OCI-LY1 (cell line): ENCODE measurements around the gene LRRC9.

ENCODE experiments used
- H2AFZ ChIP-seq: fragments of 200-600 bp; sonication (generic), shearing (Covaris generic); 2 replicates; pipeline ENCODE4 v1.6.0; 2014; ENCODE audit warnings: antibody characterized with exemption, mild to moderate bottlenecking, low read length
- H3F3A ChIP-seq: fragments of 200-600 bp; sonication (generic), shearing (Covaris generic); 2 replicates; pipeline ENCODE4 v1.6.0; 2014; ENCODE audit warnings: mild to moderate bottlenecking, antibody characterized with exemption, low read length, moderate library complexity; ENCODE audit not compliant: insufficient read depth
- H3K27ac ChIP-seq: fragments of 200-600 bp; sonication (generic); 2 replicates; pipeline ENCODE4 v1.5.1; 2014; ENCODE audit warnings: low read length, mixed run types, mild to moderate bottlenecking, low read depth; ENCODE audit not compliant: poor library complexity, severe bottlenecking
- H3K27me3 ChIP-seq: fragments of 200-600 bp; sonication (generic); 2 replicates; pipeline ENCODE4 v1.6.0; 2014; ENCODE audit warnings: antibody characterized with exemption, mild to moderate bottlenecking, low read length, moderate library complexity; ENCODE audit not compliant: insufficient read depth
- H3K36me3 ChIP-seq: fragments of 200-600 bp; sonication (generic); 2 replicates; pipeline ENCODE4 v1.6.1; 2014; ENCODE audit warnings: mild to moderate bottlenecking, antibody characterized with exemption, low read length, moderate library complexity, mixed read lengths; ENCODE audit not compliant: insufficient read depth
- H3K4me1 ChIP-seq: fragments of 200-600 bp; sonication (generic); 2 replicates; pipeline ENCODE4 v1.5.1; 2014; ENCODE audit warnings: mild to moderate bottlenecking, low read length, moderate library complexity; ENCODE audit not compliant: insufficient read depth, severe bottlenecking
- H3K4me2 ChIP-seq: fragments of 200-600 bp; sonication (generic), shearing (Covaris generic); 2 replicates; pipeline ENCODE4 v1.6.1; 2014; ENCODE audit warnings: low read length
- H3K4me3 ChIP-seq: fragments of 200-600 bp; sonication (generic); 2 replicates; pipeline ENCODE4 v1.5.1; 2014; ENCODE audit warnings: low read length, low read depth, mild to moderate bottlenecking, mixed read lengths; ENCODE audit not compliant: poor library complexity, severe bottlenecking
- H3K79me2 ChIP-seq: fragments of 200-600 bp; shearing (Covaris generic); 2 replicates; pipeline ENCODE4 v1.6.1; 2016; ENCODE audit warnings: mixed run types, low read length, mixed read lengths; ENCODE audit not compliant: insufficient read depth
- H3K9ac ChIP-seq: fragments of 200-600 bp; sonication (generic), shearing (Covaris generic); 2 replicates; pipeline ENCODE4 v1.6.1; 2014; ENCODE audit warnings: mild to moderate bottlenecking, low read length, mixed read lengths
- H3K9me2 ChIP-seq: fragments of 200-600 bp; sonication (generic), shearing (Covaris generic); 2 replicates; pipeline ENCODE4 v1.6.1; 2014; ENCODE audit warnings: low read depth, mild to moderate bottlenecking, low read length, mixed read lengths
- H3K9me3 ChIP-seq: fragments of 200-600 bp; shearing (Covaris generic); 2 replicates; pipeline ENCODE4 v1.6.1; 2014; ENCODE audit warnings: low read length, mixed read lengths
- H4K20me1 ChIP-seq: fragments of 200-600 bp; sonication (generic), shearing (Covaris generic); 2 replicates; pipeline ENCODE4 v1.6.0; 2016; ENCODE audit warnings: mild to moderate bottlenecking, low read length; ENCODE audit not compliant: insufficient read depth
- EZH2 ChIP-seq: fragments of 200-600 bp; sonication (generic), shearing (Covaris generic); IDR thresholded peaks from 2 replicates; pipeline ENCODE4 v1.8.0; 2017; ENCODE audit warnings: borderline replicate concordance, mixed run types, mild to moderate bottlenecking, antibody characterized with exemption, low read length, moderate library complexity, mixed read lengths
- TF ChIP-seq, protein P1 (sequence below): fragments of 200-600 bp; sonication (generic), shearing (Covaris generic); IDR thresholded peaks from 2 replicates; pipeline ENCODE4 v1.5.1; 2017; ENCODE audit warnings: mild to moderate bottlenecking, antibody characterized with exemption, low read length, moderate library complexity, mixed read lengths

LRRC9 gene

DNA sequence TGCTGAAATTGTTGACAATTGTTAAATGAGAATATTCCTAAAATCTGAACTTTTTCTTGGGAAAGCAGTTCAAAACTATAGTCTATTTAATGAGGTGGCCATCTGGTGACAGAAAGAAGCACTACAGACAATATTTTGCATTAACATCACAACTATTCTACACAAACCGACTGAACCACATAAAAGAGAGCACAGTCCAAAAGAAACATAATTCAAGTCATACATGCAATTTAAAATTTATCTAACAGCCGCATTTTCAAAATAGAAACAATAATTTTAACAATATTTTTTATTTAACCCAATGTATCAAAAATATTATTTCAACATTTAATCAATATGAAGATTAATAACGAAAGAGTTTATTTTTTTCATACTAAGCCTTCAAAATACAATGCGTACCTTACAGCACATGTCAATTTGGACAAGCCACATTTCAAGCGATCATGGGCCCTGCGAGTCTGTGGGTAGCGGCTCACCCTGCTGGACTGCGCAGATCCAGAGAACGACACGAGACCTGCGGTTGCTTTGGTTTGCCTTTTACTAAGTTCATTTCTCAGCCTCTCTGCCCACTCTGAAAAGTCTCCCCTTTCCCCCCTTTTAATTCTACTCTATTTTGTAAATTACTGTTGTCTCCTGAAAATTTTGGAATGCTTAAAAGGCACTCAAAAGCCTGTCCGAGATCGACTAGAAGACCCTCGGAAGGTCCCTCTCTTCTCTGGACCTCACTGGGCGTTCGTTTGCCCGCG, 947 bp upstream of the LRRC9 start:
- Histone ChIP-seq H3K4me1 (no peaks in the 10 kb centered on the region), H3K27me3 (no peaks in the 10 kb centered on the region), H3K4me3 (peak overlapping the region; percentile 60), H3K9me3 (no peaks in the 10 kb centered on the region), H2AFZ (no peak overlapping the region), H4K20me1 (no peaks in the 10 kb centered on the region), H3K9me2 (no peaks in the 10 kb centered on the region), H3K27ac (no peak overlapping the region), H3F3A (no peaks in the 10 kb centered on the region), H3K79me2 (no peaks in the 10 kb centered on the region), H3K4me2 (peak overlapping the region; percentile 57), H3K9ac (peak overlapping the region; percentile 49; the same call in 1 of the 2 replicates), H3K36me3 (no peaks in the 10 kb centered on the region)
- TF ChIP-seq EZH2 = no peak
- TF ChIP-seq, protein P1, sequence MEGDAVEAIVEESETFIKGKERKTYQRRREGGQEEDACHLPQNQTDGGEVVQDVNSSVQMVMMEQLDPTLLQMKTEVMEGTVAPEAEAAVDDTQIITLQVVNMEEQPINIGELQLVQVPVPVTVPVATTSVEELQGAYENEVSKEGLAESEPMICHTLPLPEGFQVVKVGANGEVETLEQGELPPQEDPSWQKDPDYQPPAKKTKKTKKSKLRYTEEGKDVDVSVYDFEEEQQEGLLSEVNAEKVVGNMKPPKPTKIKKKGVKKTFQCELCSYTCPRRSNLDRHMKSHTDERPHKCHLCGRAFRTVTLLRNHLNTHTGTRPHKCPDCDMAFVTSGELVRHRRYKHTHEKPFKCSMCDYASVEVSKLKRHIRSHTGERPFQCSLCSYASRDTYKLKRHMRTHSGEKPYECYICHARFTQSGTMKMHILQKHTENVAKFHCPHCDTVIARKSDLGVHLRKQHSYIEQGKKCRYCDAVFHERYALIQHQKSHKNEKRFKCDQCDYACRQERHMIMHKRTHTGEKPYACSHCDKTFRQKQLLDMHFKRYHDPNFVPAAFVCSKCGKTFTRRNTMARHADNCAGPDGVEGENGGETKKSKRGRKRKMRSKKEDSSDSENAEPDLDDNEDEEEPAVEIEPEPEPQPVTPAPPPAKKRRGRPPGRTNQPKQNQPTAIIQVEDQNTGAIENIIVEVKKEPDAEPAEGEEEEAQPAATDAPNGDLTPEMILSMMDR = no peak; the same call in 1 of the 2 replicates

DNA sequence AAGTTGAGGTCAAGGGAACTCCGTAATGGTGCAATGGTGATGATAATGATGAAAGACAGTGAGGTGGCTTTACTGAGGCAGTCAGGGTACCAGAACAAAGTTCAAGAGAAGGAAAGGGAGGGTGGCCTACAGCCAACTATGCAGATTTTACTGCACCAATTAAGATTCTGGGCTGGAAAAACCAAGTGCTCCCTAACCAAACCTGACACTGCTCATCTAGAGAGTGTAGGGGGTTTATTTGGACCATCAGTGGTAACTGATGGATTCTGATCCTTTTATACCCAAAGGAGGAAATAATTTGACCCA, 387 bp downstream of the LRRC9 start:
- Histone ChIP-seq H3K27ac (no peak overlapping the region), H3K4me2 (no peak overlapping the region), H3K4me3 (no peak overlapping the region), H3K4me1 (no peaks in the 10 kb centered on the region), H3K79me2 (no peaks in the 10 kb centered on the region), H3K9me2 (no peaks in the 10 kb centered on the region), H3F3A (no peaks in the 10 kb centered on the region), H2AFZ (no peak overlapping the region), H3K9me3 (no peaks in the 10 kb centered on the region), H3K36me3 (no peaks in the 10 kb centered on the region), H3K9ac (no peak overlapping the region), H3K27me3 (no peaks in the 10 kb centered on the region), H4K20me1 (no peaks in the 10 kb centered on the region)
- TF ChIP-seq, protein P1 = no peak
- TF ChIP-seq EZH2 = no peak

DNA sequence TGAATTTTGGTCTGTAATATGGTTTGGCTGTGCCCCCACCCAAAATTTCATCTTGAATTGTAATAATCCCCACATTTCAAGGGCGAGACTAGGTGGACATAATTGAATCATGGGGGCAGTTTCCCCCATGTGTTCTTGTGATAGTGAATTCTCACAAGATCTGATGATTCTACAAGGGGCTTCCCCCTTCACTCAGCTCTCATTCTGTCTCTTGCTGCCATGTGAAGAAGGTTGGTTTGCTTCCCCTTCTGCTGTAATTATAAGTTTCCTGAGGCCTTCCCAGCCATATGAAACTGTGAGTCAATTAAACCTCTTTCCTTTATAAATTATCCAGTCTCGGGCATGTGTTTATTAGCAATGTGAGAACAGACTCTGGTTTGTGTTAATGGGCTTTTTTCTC, 5.9 kb downstream of the LRRC9 start:
- Histone ChIP-seq H3K4me3 (no peak overlapping the region), H3K27me3 (no peaks in the 10 kb centered on the region), H3K36me3 (no peaks in the 10 kb centered on the region), H3K9me3 (no peaks in the 10 kb centered on the region), H3K79me2 (no peaks in the 10 kb centered on the region), H3K9ac (no peak overlapping the region), H3F3A (no peaks in the 10 kb centered on the region), H2AFZ (no peak overlapping the region), H3K27ac (no peak overlapping the region), H3K4me1 (no peaks in the 10 kb centered on the region), H4K20me1 (no peaks in the 10 kb centered on the region), H3K4me2 (no peak overlapping the region), H3K9me2 (no peaks in the 10 kb centered on the region; the same call in 1 of the 2 replicates)
- TF ChIP-seq, protein P1 = no peak
- no peak for TF ChIP-seq EZH2
